IMR-90 (cell line): ENCODE results near the gene OR52J3. TPM values are rescaled to one million over a fixed set of nuclear protein-coding genes. Genes with fewer than 3 reads are reported as not detected.

Experiments
- ATAC-seq: fragments of 200-7000 bp; cut with Tn5 transposase; 2 replicates; pipeline ENCODE4 v1.9.1; 2020; ENCODE audit warnings: low read depth, mild to moderate bottlenecking, moderate library complexity
- BruUV-seq: library from RNA; stranded (reverse); fragments of 400-500 nt; replicated peaks from 2 replicates; lab custom pipeline; 2021; lab: Mats Ljungman, UMichigan
- CTCF ChIA-PET: fragments of 300-600 bp; formaldehyde crosslinking; extraction: SDS; loops from one replicate; lab custom pipeline; 2021; ENCODE audit warnings: antibody characterized with exemption; lab: Yijun Ruan, JAX
- POLR2A ChIA-PET: fragments of 300-600 bp; sonication (Branson Sonifier 250); formaldehyde crosslinking; loops from one replicate; lab custom pipeline; 2022; ENCODE audit warnings: antibody characterized with exemption; ENCODE audit not compliant: unreplicated experiment; lab: Charles Lee
- DNase-seq: peaks from one replicate; pipeline ENCODE4 v3.0.0; 2013
- H2AFZ ChIP-seq: replicated peaks from 2 replicates; pipeline ENCODE3; 2013; ENCODE audit warnings: low read length, mild to moderate bottlenecking; ENCODE audit not compliant: poor library complexity
- H2AK5ac ChIP-seq: 2 replicates; pipeline ENCODE4 v1.6.1; 2013; ENCODE audit warnings: low read depth, low read length, inconsistent platforms
- H2AK9ac ChIP-seq: replicated peaks from 2 replicates; pipeline ENCODE3; 2013; ENCODE audit warnings: mild to moderate bottlenecking, low read depth, low read length, moderate library complexity; ENCODE audit not compliant: poor library complexity
- H2BK120ac ChIP-seq: 2 replicates; pipeline ENCODE4 v1.6.1; 2013; ENCODE audit warnings: low read depth, low read length, inconsistent platforms
- H2BK15ac ChIP-seq: 3 replicates; pipeline ENCODE4 v1.6.1; 2013; ENCODE audit warnings: low read depth, low read length, inconsistent platforms
- H2BK20ac ChIP-seq: 2 replicates; pipeline ENCODE4 v1.6.1; 2013; ENCODE audit warnings: low read depth, mild to moderate bottlenecking, inconsistent platforms, low read length, moderate library complexity
- H2BK5ac ChIP-seq: 2 replicates; pipeline ENCODE4 v1.6.1; 2013; ENCODE audit warnings: mild to moderate bottlenecking, low read depth, low read length, inconsistent platforms; ENCODE audit not compliant: poor library complexity, severe bottlenecking
- H3K14ac ChIP-seq: replicated peaks from 2 replicates; pipeline ENCODE4 v1.6.1; 2013; ENCODE audit warnings: low read depth, low read length, inconsistent platforms
- H3K18ac ChIP-seq: 2 replicates; pipeline ENCODE4 v1.6.1; 2013; ENCODE audit warnings: low read depth, low read length, control low read depth
- H3K23ac ChIP-seq: 2 replicates; pipeline ENCODE4 v1.6.1; 2013; ENCODE audit warnings: low read depth, low read length, inconsistent platforms
- H3K27ac ChIP-seq: 2 replicates; pipeline ENCODE4 v1.5.1; 2013; ENCODE audit warnings: mild to moderate bottlenecking, control low read depth, low read length; ENCODE audit not compliant: insufficient read depth
- H3K27me3 ChIP-seq: 2 replicates; pipeline ENCODE4 v1.6.1; 2013; ENCODE audit warnings: low read length; ENCODE audit not compliant: control insufficient read depth, insufficient read depth
- H3K36me3 ChIP-seq: 2 replicates; pipeline ENCODE4 v1.6.1; 2013; ENCODE audit warnings: low read length, mixed read lengths; ENCODE audit not compliant: control insufficient read depth, insufficient read depth
- H3K4ac ChIP-seq: 2 replicates; pipeline ENCODE4 v1.6.1; 2013; ENCODE audit warnings: low read depth, low read length, inconsistent platforms
- H3K4me1 ChIP-seq: 2 replicates; pipeline ENCODE4 v1.6.1; 2013; ENCODE audit warnings: low read length, mixed read lengths; ENCODE audit not compliant: control insufficient read depth, insufficient read depth
- H3K4me2 ChIP-seq: 2 replicates; pipeline ENCODE4 v1.6.1; 2013; ENCODE audit warnings: low read depth, mild to moderate bottlenecking, control low read depth, low read length, moderate library complexity
- H3K4me3 ChIP-seq: 2 replicates; pipeline ENCODE4 v1.5.1; 2013; ENCODE audit warnings: low read depth, mild to moderate bottlenecking, control low read depth, low read length, moderate library complexity; ENCODE audit not compliant: insufficient read depth
- H3K56ac ChIP-seq: 2 replicates; pipeline ENCODE4 v1.6.1; 2013; ENCODE audit warnings: low read length, inconsistent platforms; ENCODE audit not compliant: insufficient read depth; ENCODE audit errors: extremely low read depth
- H3K79me1 ChIP-seq, 2 experiments: 2 replicates each; pipeline ENCODE4 v1.6.1; 2013; ENCODE audit warnings: low read length in 2 of 2, inconsistent platforms in 1 of 2, low read depth in 1 of 2
- H3K9ac ChIP-seq: 2 replicates; pipeline ENCODE4 v1.6.1; 2013; ENCODE audit warnings: low read depth, low read length, control low read depth
- H3K9me1 ChIP-seq: 2 replicates; pipeline ENCODE4 v1.6.1; 2013; ENCODE audit warnings: low read length, inconsistent platforms; ENCODE audit not compliant: insufficient read depth
- H3K9me3 ChIP-seq: 2 replicates; pipeline ENCODE4 v1.6.1; 2013; ENCODE audit warnings: low read length; ENCODE audit not compliant: control insufficient read depth, insufficient read depth
- H4K20me1 ChIP-seq: 2 replicates; pipeline ENCODE4 v1.6.1; 2013; ENCODE audit warnings: low read length, inconsistent platforms; ENCODE audit not compliant: insufficient read depth
- H4K5ac ChIP-seq: 2 replicates; pipeline ENCODE4 v1.6.1; 2013; ENCODE audit warnings: mild to moderate bottlenecking, low read depth, low read length, control low read depth
- H4K8ac ChIP-seq, 2 experiments: 2 replicates each; pipeline ENCODE4 v1.6.1; 2013; ENCODE audit warnings: low read depth in 2 of 2, low read length in 2 of 2, control low read depth in 1 of 2, inconsistent platforms in 1 of 2
- H4K91ac ChIP-seq: 2 replicates; pipeline ENCODE4 v1.6.1; 2013; ENCODE audit warnings: low read depth, low read length, inconsistent platforms; ENCODE audit not compliant: insufficient read depth
- FOS ChIP-seq: fragments of 150-350 bp; IDR thresholded peaks from 2 replicates; pipeline ENCODE4 v1.6.1; 2016; ENCODE audit warnings: low read depth, low read length
- NFE2L2 ChIP-seq: fragments of 150-350 bp; IDR thresholded peaks from 2 replicates; pipeline ENCODE4 v1.6.1; 2016; ENCODE audit warnings: low read depth, mild to moderate bottlenecking, low read length
- WGBS, 2 experiments: methylation state at CpG; one replicate each; pipeline versions ENCODE4 v1.1.5 to v1.1.7; 2013; ENCODE audit warnings: missing lambda C conversion rate in 2 of 2; ENCODE audit not compliant: insufficient read length in 1 of 2; ENCODE audit errors: extremely low coverage in 2 of 2; 5-methylcytosine and 5-hydroxymethylcytosine counted together
- dilution Hi-C: fragments of 300-500 bp; cut with HindIII; formaldehyde crosslinking; loops from one replicate; pipeline ENCODE4 v1.14.3; 2018; ENCODE audit warnings: low sequenced_read_pairs; ENCODE audit not compliant: unreplicated experiment
- in situ Hi-C: fragments of 300-500 bp; cut with MboI; formaldehyde crosslinking; loops from 3 replicates; pipeline ENCODE4 v1.14.3; 2019; ENCODE audit warnings: low sequenced_read_pairs, inconsistent platforms, mixed read lengths
- intact Hi-C: fragments of 100-400 bp; cut with micrococcal nuclease; formaldehyde crosslinking; loops from 2 replicates; pipeline ENCODE4 v1.10.0; 2022
- polyA plus RNA-seq, 3 experiments: library from polyadenylated mRNA; depleted of rRNA; stranded (reverse); fragments of >200 nt; gene quantifications; 2 replicates each; pipeline ENCODE4 v1.2.3, GENCODE V29; 2012; ENCODE audit warnings: low replicate concordance in 1 of 3
- total RNA-seq: library from RNA; depleted of rRNA; stranded (reverse); fragments of >200 nt; gene quantifications from 2 replicates; pipeline ENCODE4 v1.2.3, GENCODE V29; 2012

OR52J3 gene
- total and polyA plus RNA-seq, 2 of the 4 experiments (the other 2 are of a cell fraction): not detected

GRCh38 chr11:5036669-5037068 is 9.7 kb upstream of the OR52J3 start:
- Histone ChIP-seq H3K14ac (no peak overlapping the region), H3K9me1 (no peaks in the 10 kb centered on the region), H4K20me1 (no peaks in the 10 kb centered on the region), H2BK20ac (no peak overlapping the region), H3K36me3 (no peaks in the 10 kb centered on the region), H4K5ac (no peak overlapping the region), H2AFZ (no peak overlapping the region), H3K9me3 (no peaks in the 10 kb centered on the region), H3K4me3 (no peak overlapping the region), H2BK15ac (no peak overlapping the region), H3K27ac (no peak overlapping the region), H3K4me1 (no peaks in the 10 kb centered on the region), H3K4me2 (no peak overlapping the region), H3K56ac (no peak overlapping the region), H4K91ac (no peak overlapping the region), H3K4ac (no peak overlapping the region), H2BK5ac (no peak overlapping the region), H2AK5ac (no peak overlapping the region), H3K23ac (no peak overlapping the region), H2BK120ac (no peak overlapping the region), H4K8ac (no peak overlapping the region), H3K27me3 (no peaks in the 10 kb centered on the region), H2AK9ac (no peak overlapping the region), H3K9ac (no peak overlapping the region), H3K79me1 (no peaks in the 10 kb centered on the region), H3K18ac (no peak overlapping the region)
- in situ Hi-C loops: no loop called here
- CTCF ChIA-PET: no interaction called here
- no TSS peak for BruUV-seq
- no CpG with 5 or more reads among the region's 2 CpGs for WGBS, 2 experiments
- ATAC-seq (no peak), DNase-seq (no peak)
- TF ChIP-seq NFE2L2: no peak
- no peak for TF ChIP-seq FOS
- POLR2A ChIA-PET: no interaction called here
- dilution Hi-C loops: no loop called here
- intact Hi-C loops: no loop called here
